ENCODE data around the gene TSPAN18.

GRCh38 chr11:44748606-44749005 lies 21.8 kb downstream of the TSPAN18 start:
- TF ChIP-seq EZH2phosphoT487 (IDR thresholded peaks at IDR 0.05; ENCODE audit: low read length) (no peak), CTCF (IDR thresholded peaks at IDR 0.05; ENCODE audit: low read length) (no peak), EZH2 (optimal IDR thresholded peaks at IDR 0.05; ENCODE audit: low read depth, low read length) (no peak)
